22Rv1 (cell line): ENCODE results near the gene CLIP1.

Experiments used
- CTCF ChIP-seq: fragments of 450-650 bp; IDR thresholded peaks from 2 replicates; pipeline ENCODE4 v1.5.1; 2017; ENCODE audit warnings: mild to moderate bottlenecking
- ZFX ChIP-seq: fragments of 450-650 bp; IDR thresholded peaks from 2 replicates; pipeline ENCODE4 v1.6.1; 2017; ENCODE audit warnings: antibody characterized with exemption, borderline replicate concordance

GRCh38 chr12:122283680-122284079, 138.8 kb downstream of the CLIP1 start:
- no peak for TF ChIP-seq CTCF
- no peak for TF ChIP-seq ZFX
